Mucosa of stomach (tissue), 1 donor: ENCODE data around the gene TBCB.

Source experiments
- H3K27me3 ChIP-seq: one replicate; pipeline ENCODE4 v1.7.0; 2013; ENCODE audit warnings: mild to moderate bottlenecking, low read length; ENCODE audit not compliant: control insufficient read depth, insufficient read depth
- H3K36me3 ChIP-seq: one replicate; pipeline ENCODE4 v1.7.0; 2013; ENCODE audit warnings: low read length; ENCODE audit not compliant: control insufficient read depth, insufficient read depth
- H3K4me1 ChIP-seq: one replicate; pipeline ENCODE4 v1.7.0; 2013; ENCODE audit warnings: mild to moderate bottlenecking, low read length; ENCODE audit not compliant: control insufficient read depth, insufficient read depth
- H3K4me3 ChIP-seq: one replicate; pipeline ENCODE4 v1.7.0; 2013; ENCODE audit warnings: low read length
- H3K9ac ChIP-seq: one replicate; pipeline ENCODE4 v1.7.0; 2013; ENCODE audit warnings: mild to moderate bottlenecking, low read length, moderate library complexity
- H3K9me3 ChIP-seq: one replicate; pipeline ENCODE4 v1.7.0; 2013; ENCODE audit warnings: mild to moderate bottlenecking, low read length, moderate library complexity; ENCODE audit not compliant: control insufficient read depth
- donor health status: Pancreatic carcinoma.

TBCB gene

GRCh38 chr19:36089847-36090246 is 25.4 kb upstream of the TBCB start:
- no peaks in the 10 kb centered on the region for H3K4me1 ChIP-seq
- no peaks in the 10 kb centered on the region for H3K9me3 ChIP-seq
- H3K36me3 ChIP-seq, result no peaks in the 10 kb centered on the region
- H3K27me3 ChIP-seq, result no peaks in the 10 kb centered on the region
- H3K4me3 ChIP-seq, result no peak overlapping the region
- no peak overlapping the region for H3K9ac ChIP-seq

GRCh38 chr19:36090910-36091695 is 24.2 kb upstream of the TBCB start:
- no peak overlapping the region for H3K4me3 ChIP-seq
- no peaks in the 10 kb centered on the region for H3K9me3 ChIP-seq
- H3K36me3 ChIP-seq, result no peaks in the 10 kb centered on the region
- H3K4me1 ChIP-seq, result no peaks in the 10 kb centered on the region
- H3K27me3 ChIP-seq, result no peaks in the 10 kb centered on the region
- H3K9ac ChIP-seq, result no peak overlapping the region

- H3K36me3 ChIP-seq, result no peaks in the 10 kb centered on the region
Measured at GRCh38 chr19:36092566-36092965, 22.7 kb upstream of the TBCB start.

GRCh38 chr19:36093146-36093662 is 22.1 kb upstream of the TBCB start:
- Histone ChIP-seq H3K9ac (no peak overlapping the region), H3K36me3 (no peaks in the 10 kb centered on the region), H3K4me1 (no peaks in the 10 kb centered on the region), H3K27me3 (no peaks in the 10 kb centered on the region), H3K9me3 (no peaks in the 10 kb centered on the region), H3K4me3 (no peak overlapping the region)

More at GRCh38 chr19:36092566-36092965, 22.7 kb upstream of the TBCB start:
- Histone ChIP-seq H3K9me3 (no peaks in the 10 kb centered on the region), H3K27me3 (no peaks in the 10 kb centered on the region), H3K9ac (no peak overlapping the region), H3K4me1 (no peaks in the 10 kb centered on the region), H3K4me3 (no peak overlapping the region)

GRCh38 chr19:36093687-36094086 is 21.6 kb upstream of the TBCB start:
- Histone ChIP-seq H3K9me3 (no peaks in the 10 kb centered on the region), H3K27me3 (no peaks in the 10 kb centered on the region), H3K4me1 (no peaks in the 10 kb centered on the region), H3K4me3 (no peak overlapping the region), H3K36me3 (no peaks in the 10 kb centered on the region), H3K9ac (no peak overlapping the region)

GRCh38 chr19:36097036-36097435 is 18.2 kb upstream of the TBCB start:
- Histone ChIP-seq H3K9ac (no peak overlapping the region), H3K4me3 (no peak overlapping the region)

GRCh38 chr19:36099166-36099785 is 16.0 kb upstream of the TBCB start:
- H3K27me3 ChIP-seq, result no peaks in the 10 kb centered on the region
- H3K4me3 ChIP-seq, result no peak overlapping the region
- H3K9me3 ChIP-seq, result no peaks in the 10 kb centered on the region
- no peak overlapping the region for H3K9ac ChIP-seq
- no peaks in the 10 kb centered on the region for H3K36me3 ChIP-seq
- no peaks in the 10 kb centered on the region for H3K4me1 ChIP-seq

More at GRCh38 chr19:36097036-36097435, 18.2 kb upstream of the TBCB start:
- no peaks in the 10 kb centered on the region for H3K4me1 ChIP-seq
- no peaks in the 10 kb centered on the region for H3K36me3 ChIP-seq
- H3K9me3 ChIP-seq, result no peaks in the 10 kb centered on the region
- no peaks in the 10 kb centered on the region for H3K27me3 ChIP-seq

GRCh38 chr19:36100476-36100875 is 14.8 kb upstream of the TBCB start:
- Histone ChIP-seq H3K27me3 (no peaks in the 10 kb centered on the region), H3K9me3 (no peaks in the 10 kb centered on the region), H3K4me1 (no peaks in the 10 kb centered on the region), H3K4me3 (no peak overlapping the region), H3K36me3 (no peaks in the 10 kb centered on the region), H3K9ac (no peak overlapping the region)

GRCh38 chr19:36101550-36102327 is 13.5 kb upstream of the TBCB start:
- Histone ChIP-seq H3K9me3 (no peaks in the 10 kb centered on the region), H3K9ac (no peak overlapping the region), H3K36me3 (no peaks in the 10 kb centered on the region), H3K4me3 (no peak overlapping the region), H3K4me1 (no peaks in the 10 kb centered on the region), H3K27me3 (no peaks in the 10 kb centered on the region)

- Histone ChIP-seq H3K4me3 (no peak overlapping the region), H3K36me3 (no peaks in the 10 kb centered on the region), H3K27me3 (no peaks in the 10 kb centered on the region), H3K9me3 (no peaks in the 10 kb centered on the region), H3K4me1 (no peaks in the 10 kb centered on the region), H3K9ac (no peak overlapping the region)
Measured at GRCh38 chr19:36103040-36103626, 12.1 kb upstream of the TBCB start.

- no peaks in the 10 kb centered on the region for H3K4me1 ChIP-seq
- no peaks in the 10 kb centered on the region for H3K36me3 ChIP-seq
- no peaks in the 10 kb centered on the region for H3K27me3 ChIP-seq
- no peak overlapping the region for H3K4me3 ChIP-seq
- H3K9ac ChIP-seq, result no peak overlapping the region
- H3K9me3 ChIP-seq, result no peaks in the 10 kb centered on the region
Measured at GRCh38 chr19:36103842-36104552, 11.3 kb upstream of the TBCB start.
